NB4 (cell line): ENCODE data around the gene MUC7.
"Not testable (repeated sequence)": the region's sequence is repeated elsewhere in the genome, so short reads cannot be mapped to it uniquely, and the experiment has no call there.

Source experiments
- DNase-seq: peaks from one replicate; pipeline ENCODE4 v3.0.0; 2010; ENCODE audit warnings: low read depth
- H3K4me3 ChIP-seq: one replicate; pipeline ENCODE4 v1.5.1; 2011; ENCODE audit warnings: mild to moderate bottlenecking, low read depth, low read length, moderate library complexity
- CTCF ChIP-seq: IDR thresholded peaks from one replicate; pipeline ENCODE4 v1.5.1; 2012; ENCODE audit warnings: low read depth, low read length
- MAX ChIP-seq: IDR thresholded peaks from 2 replicates; pipeline ENCODE4 v1.6.1; 2011; ENCODE audit warnings: low read depth, low read length
- MYC ChIP-seq: IDR thresholded peaks from 2 replicates; pipeline ENCODE4 v1.6.1; 2011; ENCODE audit warnings: low read depth, low read length
- POLR2A ChIP-seq: IDR thresholded peaks from 2 replicates; pipeline ENCODE4 v1.6.1; 2011; ENCODE audit warnings: mild to moderate bottlenecking; ENCODE audit not compliant: insufficient read length; ENCODE audit errors: extremely low read depth

The MUC7 gene

DNA sequence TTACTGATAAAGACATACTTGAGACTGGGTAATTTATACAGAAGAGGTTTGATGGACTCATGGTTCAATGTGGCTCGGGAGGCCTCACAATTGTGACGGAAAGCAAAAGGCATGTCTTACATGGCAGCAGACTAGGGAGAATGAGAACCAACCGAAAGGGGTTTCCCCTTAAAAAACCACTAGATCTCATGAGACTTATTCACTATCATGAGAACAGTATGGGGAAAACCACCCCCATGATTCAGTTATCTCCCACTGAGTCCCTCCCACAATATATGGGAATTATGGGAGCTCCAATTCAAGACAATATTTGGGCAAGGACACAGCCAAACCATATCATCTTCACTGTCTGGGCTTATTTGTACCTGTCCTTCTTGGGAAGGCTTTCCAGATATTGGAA, 22.8 kb upstream of the MUC7 start:
- DNase-seq, result no peak
- H3K4me3 ChIP-seq, result no peak overlapping the region
- no peak for TF ChIP-seq CTCF
- no peak for TF ChIP-seq POLR2A
- no peak for TF ChIP-seq MYC
- TF ChIP-seq MAX, result no peak

DNA sequence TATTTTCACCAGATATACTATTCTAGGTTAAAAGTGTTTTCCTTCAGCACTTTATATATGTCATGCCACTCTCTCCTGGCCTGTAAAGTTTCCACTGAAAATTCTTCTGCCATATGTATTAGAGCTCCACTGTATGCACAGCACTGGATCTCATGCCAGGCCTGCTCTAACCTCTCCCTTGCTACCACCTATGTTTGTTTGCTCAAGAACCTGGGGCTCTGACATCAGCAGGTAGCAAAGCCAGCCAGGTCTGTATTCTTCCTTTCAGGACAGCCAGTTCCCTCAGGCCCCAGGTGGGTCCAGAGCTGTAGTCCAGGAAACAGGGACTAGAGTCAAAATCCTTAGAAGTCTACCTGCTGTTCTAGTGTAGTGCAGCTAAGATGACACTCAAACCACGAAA, 19.1 kb upstream of the MUC7 start:
- no peak for DNase-seq
- TF ChIP-seq POLR2A (no peak), MYC (no peak), CTCF (no peak)
- H3K4me3 ChIP-seq, result no peak overlapping the region

- TF ChIP-seq MYC (no peak), MAX (no peak), CTCF (no peak), POLR2A (no peak)
- H3K4me3 ChIP-seq, result no peak overlapping the region
Observed at GRCh38 chr4:70463335-70463734, 8.7 kb upstream of the MUC7 start.

DNA sequence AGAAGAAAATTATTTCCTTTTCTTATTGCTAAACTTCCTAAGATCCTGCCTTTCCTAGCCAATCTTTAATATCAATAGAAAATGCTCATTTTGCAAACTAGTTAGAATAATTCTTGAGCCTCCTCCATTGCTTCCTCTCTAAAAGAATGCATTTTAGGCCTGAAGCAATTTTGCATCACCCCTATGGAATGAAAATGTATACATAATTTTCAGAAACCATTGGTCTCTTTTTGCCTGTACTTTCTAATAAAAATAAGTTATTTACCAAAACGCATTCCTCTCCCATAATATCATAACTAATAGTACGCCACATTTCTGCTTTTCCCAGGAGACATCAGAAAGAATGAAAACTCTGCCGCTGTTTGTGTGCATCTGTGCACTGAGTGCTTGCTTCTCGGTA, 1.7 kb downstream of the MUC7 start:
- DNase-seq, result no peak
- no peak overlapping the region for H3K4me3 ChIP-seq
- no peak for TF ChIP-seq MAX
- TF ChIP-seq POLR2A, result no peak

More at GRCh38 chr4:70463335-70463734, 8.7 kb upstream of the MUC7 start:
- no peak for DNase-seq

GRCh38 chr4:70488748-70489147, 16.8 kb downstream of the MUC7 start:
- DNase-seq, result no peak
- TF ChIP-seq POLR2A, result no peak
- no peak overlapping the region for H3K4me3 ChIP-seq

- no peak for TF ChIP-seq MYC
- no peak for TF ChIP-seq MAX
- TF ChIP-seq POLR2A, result no peak
- DNase-seq, result no peak
- H3K4me3 ChIP-seq, result no peak overlapping the region
Observed at GRCh38 chr4:70496231-70496630, 24.2 kb downstream of the MUC7 start.

DNA sequence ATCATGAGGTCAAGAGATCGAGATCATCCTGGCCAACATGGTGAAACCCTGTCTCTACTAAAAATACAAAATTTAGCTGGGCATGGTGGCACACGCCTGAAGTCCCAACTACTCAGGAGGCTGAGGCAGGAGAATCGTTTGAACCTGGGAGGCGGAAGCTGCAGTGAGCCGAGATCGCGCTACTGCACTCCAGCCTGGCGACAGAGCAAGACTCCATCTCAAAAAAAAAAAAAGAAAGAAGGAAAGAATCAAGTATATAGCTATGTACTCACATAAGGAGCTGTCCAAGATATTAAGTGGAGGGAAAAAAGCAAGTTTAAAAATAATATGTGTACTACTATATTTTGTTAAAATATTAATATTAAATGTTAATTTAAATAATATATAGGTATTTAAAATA, 29.8 kb downstream of the MUC7 start:
- DNase-seq, H3K4me3 ChIP-seq: not testable (repeated sequence)

DNA sequence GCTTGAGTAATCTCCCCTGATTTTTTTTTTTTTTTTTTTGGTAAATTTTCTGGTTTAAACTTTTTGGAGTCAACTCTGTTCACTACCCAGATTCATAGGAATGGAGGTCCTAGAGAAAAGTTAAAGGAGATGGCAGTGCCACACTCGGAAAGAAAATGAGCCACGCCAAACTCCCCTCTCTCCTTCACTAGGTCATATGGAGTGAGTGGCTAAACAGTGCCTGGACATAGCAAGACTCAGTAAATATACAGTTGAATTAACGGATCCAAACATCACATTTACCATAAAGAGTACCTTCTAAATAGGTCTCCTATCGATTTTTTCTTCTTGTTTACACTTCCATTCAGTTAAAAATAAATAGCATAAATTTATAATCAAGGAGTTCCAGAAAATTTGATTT, 32.7 kb downstream of the MUC7 start:
- TF ChIP-seq MYC (no peak), CTCF (no peak), POLR2A (no peak), MAX (no peak)
- H3K4me3 ChIP-seq, result no peak overlapping the region
- no peak for DNase-seq
